ENCODE results near the gene HPCAL4.

DNA sequence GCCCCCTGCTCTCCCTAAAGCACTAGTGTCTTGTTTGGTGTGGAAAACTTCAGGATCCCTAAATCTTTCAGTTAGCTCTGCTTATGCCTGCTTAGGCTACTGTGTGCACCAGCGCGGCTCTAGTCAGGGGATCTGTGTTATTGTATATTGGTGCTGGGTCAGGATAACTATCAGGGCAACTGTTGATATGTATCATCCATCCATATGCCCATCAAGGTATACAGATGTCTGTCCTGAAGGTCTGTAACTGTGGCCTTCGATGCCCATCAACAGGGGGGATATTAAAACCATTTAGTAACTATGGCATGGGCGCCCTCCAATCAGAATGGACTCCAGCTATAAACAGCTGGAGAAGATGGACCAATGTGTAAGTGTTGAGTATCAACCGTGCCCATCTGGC is 31.7 kb downstream of the HPCAL4 start:
- TF ChIP-seq, protein P1, sequence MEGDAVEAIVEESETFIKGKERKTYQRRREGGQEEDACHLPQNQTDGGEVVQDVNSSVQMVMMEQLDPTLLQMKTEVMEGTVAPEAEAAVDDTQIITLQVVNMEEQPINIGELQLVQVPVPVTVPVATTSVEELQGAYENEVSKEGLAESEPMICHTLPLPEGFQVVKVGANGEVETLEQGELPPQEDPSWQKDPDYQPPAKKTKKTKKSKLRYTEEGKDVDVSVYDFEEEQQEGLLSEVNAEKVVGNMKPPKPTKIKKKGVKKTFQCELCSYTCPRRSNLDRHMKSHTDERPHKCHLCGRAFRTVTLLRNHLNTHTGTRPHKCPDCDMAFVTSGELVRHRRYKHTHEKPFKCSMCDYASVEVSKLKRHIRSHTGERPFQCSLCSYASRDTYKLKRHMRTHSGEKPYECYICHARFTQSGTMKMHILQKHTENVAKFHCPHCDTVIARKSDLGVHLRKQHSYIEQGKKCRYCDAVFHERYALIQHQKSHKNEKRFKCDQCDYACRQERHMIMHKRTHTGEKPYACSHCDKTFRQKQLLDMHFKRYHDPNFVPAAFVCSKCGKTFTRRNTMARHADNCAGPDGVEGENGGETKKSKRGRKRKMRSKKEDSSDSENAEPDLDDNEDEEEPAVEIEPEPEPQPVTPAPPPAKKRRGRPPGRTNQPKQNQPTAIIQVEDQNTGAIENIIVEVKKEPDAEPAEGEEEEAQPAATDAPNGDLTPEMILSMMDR (IDR thresholded peaks at IDR 0.05), result no peak
- TF ChIP-seq POLR2A (IDR thresholded peaks at IDR 0.05) (no peak), EP300 (IDR thresholded peaks at IDR 0.05) (no peak)

All from tibial nerve (tissue), 4 donors.